Gastrocnemius medialis (tissue), 4 donors: ENCODE measurements around the gene FLVCR1.

Source experiments
- CTCF ChIP-seq, 5 experiments: fragments of 450-650 bp in 3 of 5; fragments of 200-600 bp in 2 of 5; sonication (generic) in 2 of 5; IDR thresholded peaks in 4 of 5; conservative IDR thresholded peaks in 1 of 5; 1 replicate in 4 of 5; 2 replicates in 1 of 5; pipeline ENCODE4 v1.5.1; 2016 to 2019; ENCODE audit warnings: antibody characterized with exemption in 5 of 5, mild to moderate bottlenecking in 3 of 5, moderate library complexity in 3 of 5
- POLR2A ChIP-seq, 2 donors: fragments of 450-650 bp; IDR thresholded peaks; one replicate each; pipeline ENCODE4 v1.6.1; 2017; ENCODE audit warnings: antibody characterized with exemption in 2 of 2, mild to moderate bottlenecking in 2 of 2, moderate library complexity in 2 of 2

GRCh38 chr1:212918824-212919223 is 60.7 kb downstream of the FLVCR1 start:
- TF ChIP-seq CTCF (IDR thresholded peaks at IDR 0.05 in 4 of 5, conservative IDR thresholded peaks at IDR 0.05 in 1 of 5) (no peak), POLR2A (IDR thresholded peaks at IDR 0.05) (no peak)
